ENCODE data around the gene WNK2.
"Not testable (repeated sequence)": the region's sequence is repeated elsewhere in the genome, so short reads cannot be mapped to it uniquely, and the experiment has no call there.

WNK2 gene

DNA sequence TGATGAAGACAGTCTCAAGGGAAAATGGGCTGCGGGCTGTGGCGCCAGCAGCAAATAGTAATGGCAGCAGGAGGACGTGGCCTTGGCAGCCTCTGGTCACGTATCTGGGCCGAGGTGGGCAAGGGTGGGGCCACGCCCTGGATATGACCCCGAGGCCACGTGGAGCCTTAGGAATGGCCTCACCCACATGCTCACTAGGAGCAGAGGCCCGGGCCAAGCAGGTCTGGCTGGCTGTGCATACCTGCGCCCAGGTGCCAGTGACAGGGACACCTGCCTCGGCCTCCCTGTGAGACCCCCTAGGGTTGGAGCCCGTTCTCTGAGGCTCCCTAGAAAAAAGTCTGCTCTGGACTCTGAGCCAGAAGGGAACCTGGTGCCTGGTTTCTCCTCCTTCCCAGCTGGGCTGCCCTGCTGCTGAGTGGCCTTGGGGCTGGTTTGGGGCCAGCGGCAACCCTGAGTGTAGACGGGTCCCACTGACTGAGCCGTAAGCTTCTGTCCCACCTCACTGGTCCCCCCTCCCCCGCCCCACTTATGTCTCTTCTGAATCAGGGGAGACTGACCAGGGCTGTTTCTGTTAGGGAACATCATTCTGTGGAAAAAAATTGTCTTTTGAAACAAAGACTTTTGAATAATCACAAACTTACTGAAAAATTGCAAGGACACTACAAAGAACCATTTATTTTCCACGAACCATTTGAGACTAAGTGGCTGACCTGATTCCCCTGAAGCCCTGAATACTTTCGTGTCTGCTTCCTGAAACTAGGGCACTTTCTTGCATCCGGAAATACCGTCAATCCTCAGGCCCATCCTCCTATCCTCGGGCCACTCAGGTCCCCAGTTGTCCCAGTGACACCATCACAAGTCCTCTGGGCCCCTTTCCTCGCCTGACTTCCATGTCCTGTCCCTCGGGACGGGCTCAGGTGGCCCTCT, 60.8 kb downstream of the WNK2 start:
- peaks cover 9% of the 10 kb centered on the region for H3K4me1 ChIP-seq (ENCODE audit: control insufficient read depth, insufficient read depth, low read length)
- no peak overlapping the region for H3K9ac ChIP-seq (ENCODE audit: low read length)
- H3K27me3 ChIP-seq (ENCODE audit: control insufficient read depth, insufficient read depth, low read length): no peaks in the 10 kb centered on the region
- no peak overlapping the region for H3K4me3 ChIP-seq (ENCODE audit: low read length)
- no peaks in the 10 kb centered on the region for H3K36me3 ChIP-seq (ENCODE audit: control insufficient read depth, insufficient read depth, low read length)
- H3K9me3 ChIP-seq (ENCODE audit: control insufficient read depth, low read length): no peaks in the 10 kb centered on the region

DNA sequence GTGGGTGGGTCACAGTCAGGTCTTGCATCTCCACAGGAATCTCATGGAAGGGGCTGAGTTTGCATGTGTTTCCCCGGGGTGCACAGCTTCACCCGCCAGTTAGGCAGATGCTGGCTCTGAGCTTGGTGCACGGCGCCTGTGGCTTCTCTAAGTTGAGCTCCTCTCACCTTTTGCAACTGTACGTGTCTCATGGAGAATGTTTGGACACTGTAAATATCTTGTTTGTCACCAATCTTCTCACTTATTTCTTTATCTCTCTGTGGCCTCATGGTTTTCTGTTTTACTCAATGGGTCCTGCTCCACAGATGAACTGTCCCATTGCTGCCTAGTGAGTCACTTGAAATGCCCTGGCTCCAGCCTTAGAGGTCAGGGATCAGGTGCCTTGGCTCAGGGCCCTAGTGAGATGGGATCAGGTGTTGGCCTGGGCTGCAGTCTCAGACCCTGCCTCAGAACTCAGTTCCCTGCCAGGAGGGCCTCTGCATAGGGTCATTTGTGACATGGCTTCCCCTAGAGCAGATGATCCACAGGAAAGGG, 61.6 kb downstream of the WNK2 start:
- Histone ChIP-seq H3K9ac (ENCODE audit: low read length) (no peak overlapping the region), H3K36me3 (ENCODE audit: control insufficient read depth, insufficient read depth, low read length) (no peaks in the 10 kb centered on the region), H3K9me3 (ENCODE audit: control insufficient read depth, low read length) (no peaks in the 10 kb centered on the region), H3K4me3 (ENCODE audit: low read length) (no peak overlapping the region), H3K4me1 (ENCODE audit: control insufficient read depth, insufficient read depth, low read length) (peaks cover 9% of the 10 kb centered on the region), H3K27me3 (ENCODE audit: control insufficient read depth, insufficient read depth, low read length) (no peaks in the 10 kb centered on the region)

DNA sequence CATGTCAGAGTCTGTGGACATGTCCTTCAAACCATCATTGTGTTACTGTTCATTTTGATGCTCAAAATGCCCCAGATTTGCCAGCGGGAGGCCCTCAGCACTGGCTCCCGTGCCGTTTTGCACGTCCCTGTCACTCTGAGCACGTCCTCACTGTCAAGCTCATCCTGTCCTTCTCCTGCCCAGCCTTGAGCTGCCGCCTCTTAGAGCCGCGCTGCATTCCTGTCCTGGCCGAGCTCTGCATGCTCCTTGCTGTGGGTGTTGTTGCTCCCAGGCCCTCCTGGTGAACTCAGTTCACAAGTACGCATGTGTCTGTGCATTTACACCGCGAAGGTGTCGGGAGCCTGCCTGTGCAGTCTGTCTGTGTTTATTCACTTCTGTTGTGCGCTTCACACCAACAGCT, 62.2 kb downstream of the WNK2 start:
- no peaks in the 10 kb centered on the region for H3K27me3 ChIP-seq (ENCODE audit: control insufficient read depth, insufficient read depth, low read length)
- H3K9ac ChIP-seq (ENCODE audit: low read length): no peak overlapping the region
- no peaks in the 10 kb centered on the region for H3K9me3 ChIP-seq (ENCODE audit: control insufficient read depth, low read length)
- no peaks in the 10 kb centered on the region for H3K36me3 ChIP-seq (ENCODE audit: control insufficient read depth, insufficient read depth, low read length)
- H3K4me3 ChIP-seq (ENCODE audit: low read length): no peak overlapping the region
- peaks cover 9% of the 10 kb centered on the region for H3K4me1 ChIP-seq (ENCODE audit: control insufficient read depth, insufficient read depth, low read length)

DNA sequence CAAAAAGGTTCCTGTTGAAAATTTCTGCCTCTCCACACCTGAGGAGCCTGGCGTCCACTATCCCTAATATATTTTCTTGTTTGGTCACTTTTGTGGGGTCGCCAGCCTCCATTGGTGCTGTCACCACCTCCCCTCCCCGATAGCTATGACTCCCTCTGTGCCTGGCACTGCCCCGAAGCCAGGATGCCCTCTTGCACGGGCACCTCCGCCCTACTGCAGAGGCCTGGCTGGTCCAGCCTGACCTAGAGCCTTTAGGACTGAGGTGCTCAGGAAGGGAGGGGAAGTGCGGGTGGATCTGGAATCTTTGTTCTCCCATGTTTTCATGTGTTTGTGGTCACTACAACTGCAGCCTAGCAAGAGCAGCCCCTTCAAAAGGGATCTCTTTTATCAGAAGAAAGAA, 62.6 kb downstream of the WNK2 start:
- no peak overlapping the region for H3K9ac ChIP-seq (ENCODE audit: low read length)
- no peaks in the 10 kb centered on the region for H3K9me3 ChIP-seq (ENCODE audit: control insufficient read depth, low read length)
- no peaks in the 10 kb centered on the region for H3K27me3 ChIP-seq (ENCODE audit: control insufficient read depth, insufficient read depth, low read length)
- H3K4me1 ChIP-seq (ENCODE audit: control insufficient read depth, insufficient read depth, low read length): peaks cover 9% of the 10 kb centered on the region
- no peak overlapping the region for H3K4me3 ChIP-seq (ENCODE audit: low read length)
- H3K36me3 ChIP-seq (ENCODE audit: control insufficient read depth, insufficient read depth, low read length): no peaks in the 10 kb centered on the region

DNA sequence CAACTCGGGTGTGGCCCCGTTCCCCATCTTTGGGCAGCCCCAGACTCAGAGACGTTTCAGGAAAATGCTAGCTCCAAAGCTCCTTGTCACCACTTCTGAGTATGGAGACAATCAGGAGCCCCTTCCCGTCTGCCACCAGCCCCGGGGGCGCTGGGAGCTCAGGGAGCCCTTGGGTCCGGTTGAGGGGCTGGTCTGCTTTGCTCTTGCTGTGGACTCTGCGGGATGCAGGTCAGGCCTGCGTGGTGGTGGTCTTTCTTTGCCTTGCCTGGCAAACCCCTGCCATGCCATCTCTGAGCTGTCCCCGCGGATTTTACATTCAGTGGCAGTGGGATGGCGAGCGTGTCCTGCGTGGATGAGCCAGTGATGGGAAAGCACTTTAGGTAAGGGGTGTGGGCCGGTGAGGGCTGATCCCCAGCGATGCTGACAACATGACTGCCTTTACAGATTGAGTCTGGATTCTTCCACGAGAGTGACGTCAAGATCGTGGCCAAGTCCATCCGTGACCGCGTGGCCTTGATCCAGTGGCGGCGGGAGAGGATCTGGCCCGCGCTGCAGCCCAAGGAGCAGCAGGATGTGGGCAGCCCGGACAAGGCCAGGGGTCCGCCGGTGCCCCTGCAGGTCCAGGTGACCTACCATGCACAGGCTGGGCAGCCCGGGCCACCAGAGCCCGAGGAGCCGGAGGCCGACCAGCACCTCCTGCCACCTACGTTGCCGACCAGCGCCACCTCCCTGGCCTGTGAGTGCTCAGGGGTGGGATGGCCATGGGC, 63.3 kb downstream of the WNK2 start:
- peaks cover 9% of the 10 kb centered on the region for H3K4me1 ChIP-seq (ENCODE audit: control insufficient read depth, insufficient read depth, low read length)
- H3K4me3 ChIP-seq (ENCODE audit: low read length): no peak overlapping the region
- H3K27me3 ChIP-seq (ENCODE audit: control insufficient read depth, insufficient read depth, low read length): no peaks in the 10 kb centered on the region
- H3K36me3 ChIP-seq (ENCODE audit: control insufficient read depth, insufficient read depth, low read length): no peaks in the 10 kb centered on the region
- H3K9me3 ChIP-seq (ENCODE audit: control insufficient read depth, low read length): no peaks in the 10 kb centered on the region
- H3K9ac ChIP-seq (ENCODE audit: low read length): no peak overlapping the region

DNA sequence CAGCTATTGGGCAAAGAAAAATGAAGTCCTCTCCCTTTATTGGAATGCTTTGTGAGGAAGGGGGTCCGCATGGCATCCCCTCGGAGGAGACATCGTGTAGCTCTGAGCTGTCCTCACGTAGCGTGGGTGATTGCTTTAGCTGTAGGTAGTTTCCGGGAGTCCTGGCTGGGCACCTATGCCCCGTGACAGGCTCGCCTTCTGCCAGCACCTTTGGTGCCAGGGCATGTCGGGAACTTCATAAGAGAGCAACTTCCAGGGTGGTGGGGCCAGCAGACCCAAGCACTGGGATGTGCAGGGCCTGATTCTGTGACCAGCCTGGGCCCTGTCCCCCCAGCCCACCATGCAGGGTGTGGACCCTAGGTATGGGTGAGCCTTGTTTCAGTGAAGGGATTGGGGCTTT, 64.0 kb downstream of the WNK2 start:
- Histone ChIP-seq H3K4me1 (ENCODE audit: control insufficient read depth, insufficient read depth, low read length) (peaks cover 9% of the 10 kb centered on the region), H3K4me3 (ENCODE audit: low read length) (no peak overlapping the region), H3K27me3 (ENCODE audit: control insufficient read depth, insufficient read depth, low read length) (no peaks in the 10 kb centered on the region), H3K36me3 (ENCODE audit: control insufficient read depth, insufficient read depth, low read length) (no peaks in the 10 kb centered on the region), H3K9me3 (ENCODE audit: control insufficient read depth, low read length) (no peaks in the 10 kb centered on the region), H3K9ac (ENCODE audit: low read length) (no peak overlapping the region)

DNA sequence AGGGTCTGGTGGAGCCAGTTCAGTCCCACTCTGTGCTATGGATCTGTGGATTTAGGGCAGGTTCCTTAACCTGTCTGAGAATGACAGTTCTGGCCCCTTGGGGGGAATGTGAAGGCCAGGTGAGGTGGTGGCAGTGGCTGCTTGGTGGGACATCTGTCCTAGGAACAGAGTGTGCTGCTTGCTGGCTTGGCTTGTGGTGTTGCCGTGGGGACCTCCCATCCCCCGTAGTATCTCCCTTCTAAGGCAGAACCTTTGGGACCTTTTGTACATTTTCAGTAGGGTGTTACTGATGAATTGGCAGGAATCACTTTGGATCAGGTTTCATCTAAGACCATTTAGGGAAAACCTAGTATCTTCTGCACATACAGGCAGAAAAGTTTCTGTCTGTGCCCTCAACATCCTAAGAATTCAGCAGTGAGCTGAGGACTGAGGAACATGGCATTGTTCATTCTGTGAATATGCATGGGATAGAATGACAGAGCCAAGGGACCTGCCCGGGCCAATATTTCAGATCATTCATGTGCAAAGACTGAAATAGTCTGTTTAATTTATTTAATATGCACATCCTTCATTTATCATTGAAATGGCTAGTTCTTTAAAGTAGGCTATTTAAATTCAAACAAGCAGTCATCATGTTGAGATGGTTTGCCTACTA, 64.6 kb downstream of the WNK2 start:
- Histone ChIP-seq H3K36me3 (ENCODE audit: control insufficient read depth, insufficient read depth, low read length) (no peaks in the 10 kb centered on the region), H3K4me1 (ENCODE audit: control insufficient read depth, insufficient read depth, low read length) (peaks cover 9% of the 10 kb centered on the region), H3K9ac (ENCODE audit: low read length) (no peak overlapping the region), H3K27me3 (ENCODE audit: control insufficient read depth, insufficient read depth, low read length) (no peaks in the 10 kb centered on the region), H3K4me3 (ENCODE audit: low read length) (no peak overlapping the region), H3K9me3 (ENCODE audit: control insufficient read depth, low read length) (no peaks in the 10 kb centered on the region)

DNA sequence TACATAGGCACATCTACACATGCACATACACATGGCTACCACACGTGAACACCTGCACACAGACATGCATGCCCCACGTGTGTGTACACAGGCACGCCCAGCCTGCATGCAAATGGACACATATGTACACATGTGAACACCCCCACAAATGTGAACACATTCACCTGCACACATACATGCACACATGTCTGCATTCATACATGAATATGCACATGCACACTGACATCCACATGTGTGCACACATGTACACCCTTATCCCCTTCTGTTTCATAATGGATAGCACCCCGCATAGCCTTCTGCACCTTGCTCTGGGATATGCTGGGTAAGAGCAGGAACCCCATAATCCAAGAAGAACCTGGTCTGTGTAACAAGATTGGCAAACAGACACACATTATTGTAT, 66.2 kb downstream of the WNK2 start:
- Histone ChIP-seq H3K9me3 (ENCODE audit: control insufficient read depth, low read length) (no peaks in the 10 kb centered on the region), H3K4me1 (ENCODE audit: control insufficient read depth, insufficient read depth, low read length) (no peaks in the 10 kb centered on the region), H3K27me3 (ENCODE audit: control insufficient read depth, insufficient read depth, low read length) (no peaks in the 10 kb centered on the region), H3K36me3 (ENCODE audit: control insufficient read depth, insufficient read depth, low read length) (no peaks in the 10 kb centered on the region), H3K4me3 (ENCODE audit: low read length) (no peak overlapping the region), H3K9ac (ENCODE audit: low read length) (no peak overlapping the region)

DNA sequence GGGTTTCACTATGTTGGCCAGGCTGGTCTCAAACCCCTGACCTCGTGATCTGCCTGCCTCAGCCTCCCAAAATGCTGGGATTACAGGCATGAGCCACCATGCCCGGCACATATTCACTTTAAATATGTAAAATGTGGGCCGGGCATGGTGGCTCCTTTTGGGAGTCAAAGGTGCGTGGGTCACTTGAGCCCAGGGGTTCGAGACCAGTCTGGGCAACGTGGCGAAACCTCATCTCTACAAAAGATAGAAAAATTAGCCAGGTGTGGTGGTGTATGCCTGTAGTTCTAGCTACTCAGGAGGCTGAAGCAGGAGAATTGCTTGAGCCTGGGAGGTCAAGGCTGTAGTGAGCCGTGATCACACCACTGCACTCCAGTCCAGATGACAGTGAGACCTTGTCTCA, 67.4 kb downstream of the WNK2 start:
- not testable (repeated sequence) for H3K36me3 ChIP-seq (ENCODE audit: control insufficient read depth, insufficient read depth, low read length); H3K4me3 ChIP-seq (ENCODE audit: low read length)

DNA sequence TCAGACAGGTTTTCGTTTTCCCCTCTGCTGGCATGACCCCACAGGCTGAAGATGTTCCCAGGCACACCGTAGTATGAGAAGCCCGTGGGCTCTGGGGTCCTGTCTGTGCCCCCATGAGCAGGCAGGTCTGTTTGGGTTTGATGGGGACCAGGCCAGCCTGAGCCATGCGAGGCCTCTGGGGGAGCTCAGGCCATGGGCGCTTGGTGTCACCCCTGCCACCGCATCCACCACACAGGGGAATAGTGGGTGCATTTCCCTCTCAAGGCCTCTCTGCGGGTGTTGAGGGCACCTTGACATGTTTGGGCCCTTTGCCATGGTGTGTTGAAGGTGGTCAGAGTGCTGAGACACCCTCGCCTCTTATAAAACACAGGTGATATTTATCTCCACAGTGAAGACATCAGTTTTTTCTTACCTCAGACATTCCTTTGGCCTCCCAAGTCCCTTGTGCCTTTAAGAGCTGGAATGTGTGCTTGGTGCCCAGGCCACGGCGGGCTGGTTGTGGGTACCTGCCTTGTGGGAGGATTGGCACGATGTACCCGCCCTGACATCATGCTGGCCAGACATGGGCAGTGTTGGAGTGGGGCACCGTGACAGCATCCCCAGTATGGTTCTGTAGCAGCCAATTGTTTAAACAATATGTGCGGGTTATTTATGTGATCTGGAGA, 68.3 kb downstream of the WNK2 start:
- H3K9ac ChIP-seq (ENCODE audit: low read length): no peak overlapping the region
- H3K4me3 ChIP-seq (ENCODE audit: low read length): no peak overlapping the region
- H3K36me3 ChIP-seq (ENCODE audit: control insufficient read depth, insufficient read depth, low read length): no peaks in the 10 kb centered on the region
- H3K27me3 ChIP-seq (ENCODE audit: control insufficient read depth, insufficient read depth, low read length): no peaks in the 10 kb centered on the region
- no peaks in the 10 kb centered on the region for H3K9me3 ChIP-seq (ENCODE audit: control insufficient read depth, low read length)
- H3K4me1 ChIP-seq (ENCODE audit: control insufficient read depth, insufficient read depth, low read length): no peaks in the 10 kb centered on the region

More for the DNA sequence above, 67.4 kb downstream of the WNK2 start:
- not testable (repeated sequence) for H3K27me3 ChIP-seq (ENCODE audit: control insufficient read depth, insufficient read depth, low read length); H3K9me3 ChIP-seq (ENCODE audit: control insufficient read depth, low read length); H3K4me1 ChIP-seq (ENCODE audit: control insufficient read depth, insufficient read depth, low read length); H3K9ac ChIP-seq (ENCODE audit: low read length)

DNA sequence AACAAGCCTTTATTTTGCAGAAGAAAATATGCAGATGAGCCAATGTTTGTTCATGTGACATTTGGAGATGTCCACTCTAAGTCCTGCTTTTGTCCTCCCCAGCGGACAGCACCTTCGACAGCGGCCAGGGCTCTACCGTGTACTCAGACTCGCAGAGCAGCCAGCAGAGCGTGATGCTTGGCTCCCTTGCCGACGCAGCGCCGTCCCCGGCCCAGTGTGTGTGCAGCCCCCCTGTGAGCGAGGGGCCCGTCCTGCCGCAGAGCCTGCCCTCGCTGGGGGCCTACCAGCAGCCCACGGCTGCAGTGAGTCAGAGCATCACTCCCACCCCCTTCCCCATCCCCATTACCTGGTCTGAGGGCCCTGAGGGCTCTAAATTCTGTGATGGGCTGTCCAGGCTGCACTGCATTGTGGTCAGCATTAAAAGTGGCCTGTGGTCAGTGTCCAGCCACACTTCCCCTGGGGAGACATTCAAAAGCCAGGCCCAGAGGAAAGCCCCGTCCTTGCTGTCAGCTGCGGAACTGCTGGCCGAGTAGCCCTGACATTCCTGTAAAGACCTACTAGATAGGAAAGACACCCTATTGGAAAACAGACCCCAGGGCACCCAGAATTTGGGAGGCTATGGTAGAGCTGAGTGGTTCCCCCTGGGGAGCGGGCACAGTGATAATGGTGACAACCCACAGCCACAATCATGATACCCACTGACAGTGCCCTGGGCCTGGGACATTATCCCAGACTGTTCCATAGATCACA, 69.0 kb downstream of the WNK2 start:
- no peaks in the 10 kb centered on the region for H3K27me3 ChIP-seq (ENCODE audit: control insufficient read depth, insufficient read depth, low read length)
- H3K4me1 ChIP-seq (ENCODE audit: control insufficient read depth, insufficient read depth, low read length): no peaks in the 10 kb centered on the region
- H3K9me3 ChIP-seq (ENCODE audit: control insufficient read depth, low read length): no peaks in the 10 kb centered on the region
- H3K4me3 ChIP-seq (ENCODE audit: low read length): no peak overlapping the region
- no peaks in the 10 kb centered on the region for H3K36me3 ChIP-seq (ENCODE audit: control insufficient read depth, insufficient read depth, low read length)
- H3K9ac ChIP-seq (ENCODE audit: low read length): no peak overlapping the region
